Testis (tissue), 2 donors: ENCODE data around the gene AP1S2.

Experiments used
- CTCF ChIP-seq, 3 experiments: fragments of 450-650 bp in 2 of 3; fragments of 200-600 bp in 1 of 3; sonication (generic) in 1 of 3; IDR thresholded peaks; one replicate each; pipeline ENCODE4 v1.5.1; 2016 to 2019; ENCODE audit warnings: antibody characterized with exemption in 3 of 3, mild to moderate bottlenecking in 2 of 3, moderate library complexity in 1 of 3
- POLR2A ChIP-seq: fragments of 450-650 bp; IDR thresholded peaks from one replicate; pipeline ENCODE4 v1.6.1; 2017; ENCODE audit warnings: antibody characterized with exemption, mild to moderate bottlenecking, moderate library complexity

GRCh38 chrX:15870310-15870709 is 15.7 kb upstream of the AP1S2 start:
- TF ChIP-seq CTCF (IDR thresholded peaks at IDR 0.05) = no peak
- no peak for TF ChIP-seq POLR2A
